Measurements from ENCODE around the gene FCHSD2. TPM values are rescaled to one million over a fixed set of nuclear protein-coding genes. Genes with fewer than 3 reads are reported as not detected.
A peak's percentile ranks its signal among the peaks of the same experiment; 100 is the strongest.
"Not testable (repeated sequence)": the region's sequence is repeated elsewhere in the genome, so short reads cannot be mapped to it uniquely, and the experiment has no call there.

Gene FCHSD2
- total RNA-seq, 6 donors from 2014 or later = 22.5 to 55.6 (median 42.7) TPM

DNA sequence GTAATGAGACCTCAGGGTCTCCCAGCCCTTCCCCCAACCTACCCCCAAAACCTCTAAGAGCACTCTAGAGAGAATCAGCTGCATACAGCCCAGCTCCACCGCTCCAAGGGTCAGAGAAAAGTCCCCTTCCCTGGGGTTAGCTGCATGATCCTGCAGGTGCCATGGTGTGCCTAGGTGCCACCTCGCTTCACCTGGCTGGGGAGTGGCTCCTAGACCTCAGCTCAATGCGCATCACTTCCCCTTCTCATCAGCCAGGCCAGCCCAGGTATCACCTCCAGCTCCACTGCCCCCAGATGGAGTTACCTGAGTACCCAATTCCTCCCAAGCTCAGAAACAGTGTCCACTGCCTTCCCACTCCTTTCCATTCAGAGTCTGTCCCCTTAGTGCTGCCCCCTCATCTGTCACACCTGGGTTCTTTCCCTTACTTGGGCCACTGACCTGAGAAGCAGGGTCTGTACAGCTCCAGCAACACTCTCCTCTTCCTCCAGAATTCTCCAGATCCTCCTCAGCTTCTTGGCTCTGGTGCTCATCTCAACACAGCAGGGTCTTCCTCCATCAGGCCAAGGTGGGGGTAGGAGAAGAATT, 349.6 kb downstream of the FCHSD2 start:
- Histone ChIP-seq H3K4me3 (no peak overlapping the region), H3K27me3 (no peaks in the 10 kb centered on the region), H3K4me1 (peaks cover 24 to 50% (median 48%) of the 10 kb centered on the region in 4 donors), H3K36me3 (no peaks in the 10 kb centered on the region), H3K9me3 (no peaks in the 10 kb centered on the region), H3K27ac (peak overlapping the region in 2 of 4 donors; percentile 89 to 95)
- no peak for DNase-seq
- 96 to 100% methylated on average over 3 of the region's 3 CpGs for WGBS, 2 donors
- ATAC-seq (ENCODE audit: low FRiP score in 2 of 2) = no peak
- TF ChIP-seq POLR2AphosphoS5 (IDR thresholded peaks at IDR 0.05) (no peak), POLR2A (IDR thresholded peaks at IDR 0.05) (no peak), EP300 (IDR thresholded peaks at IDR 0.05) (no peak)
- TF ChIP-seq, protein P1, sequence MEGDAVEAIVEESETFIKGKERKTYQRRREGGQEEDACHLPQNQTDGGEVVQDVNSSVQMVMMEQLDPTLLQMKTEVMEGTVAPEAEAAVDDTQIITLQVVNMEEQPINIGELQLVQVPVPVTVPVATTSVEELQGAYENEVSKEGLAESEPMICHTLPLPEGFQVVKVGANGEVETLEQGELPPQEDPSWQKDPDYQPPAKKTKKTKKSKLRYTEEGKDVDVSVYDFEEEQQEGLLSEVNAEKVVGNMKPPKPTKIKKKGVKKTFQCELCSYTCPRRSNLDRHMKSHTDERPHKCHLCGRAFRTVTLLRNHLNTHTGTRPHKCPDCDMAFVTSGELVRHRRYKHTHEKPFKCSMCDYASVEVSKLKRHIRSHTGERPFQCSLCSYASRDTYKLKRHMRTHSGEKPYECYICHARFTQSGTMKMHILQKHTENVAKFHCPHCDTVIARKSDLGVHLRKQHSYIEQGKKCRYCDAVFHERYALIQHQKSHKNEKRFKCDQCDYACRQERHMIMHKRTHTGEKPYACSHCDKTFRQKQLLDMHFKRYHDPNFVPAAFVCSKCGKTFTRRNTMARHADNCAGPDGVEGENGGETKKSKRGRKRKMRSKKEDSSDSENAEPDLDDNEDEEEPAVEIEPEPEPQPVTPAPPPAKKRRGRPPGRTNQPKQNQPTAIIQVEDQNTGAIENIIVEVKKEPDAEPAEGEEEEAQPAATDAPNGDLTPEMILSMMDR (IDR thresholded peaks at IDR 0.05) = no peak

DNA sequence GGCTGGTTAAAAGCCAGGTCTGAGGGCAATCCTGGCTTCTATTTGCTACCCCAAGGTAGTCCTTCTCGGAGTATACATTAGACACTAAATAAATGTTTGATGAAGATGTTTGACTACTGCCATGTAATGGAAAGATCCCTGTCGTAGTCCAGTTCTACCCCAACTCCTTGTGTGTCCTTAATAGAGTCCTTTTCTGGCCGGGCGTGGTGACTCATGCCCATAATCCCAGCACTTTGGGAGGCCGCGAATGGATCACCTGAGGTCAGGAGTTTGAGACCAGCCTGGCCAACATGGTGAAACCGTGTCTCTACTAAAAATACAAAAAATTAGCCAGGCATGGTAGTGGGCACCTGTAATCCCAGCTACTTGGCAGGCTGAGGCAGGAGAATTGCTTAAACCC, 350.9 kb downstream of the FCHSD2 start:
- Histone ChIP-seq H3K4me1 (peaks cover 34 to 63% (median 60%) of the 10 kb centered on the region in 4 donors), H3K27ac (peak overlapping the region in 2 of 4 donors; percentile 3 to 26)
- not testable (repeated sequence) for H3K9me3 ChIP-seq; ATAC-seq (ENCODE audit: low FRiP score in 2 of 2); H3K27me3 ChIP-seq; DNase-seq; H3K36me3 ChIP-seq; H3K4me3 ChIP-seq
- 77 to 81% methylated on average over 7 of the region's 7 CpGs for WGBS, 2 donors

DNA sequence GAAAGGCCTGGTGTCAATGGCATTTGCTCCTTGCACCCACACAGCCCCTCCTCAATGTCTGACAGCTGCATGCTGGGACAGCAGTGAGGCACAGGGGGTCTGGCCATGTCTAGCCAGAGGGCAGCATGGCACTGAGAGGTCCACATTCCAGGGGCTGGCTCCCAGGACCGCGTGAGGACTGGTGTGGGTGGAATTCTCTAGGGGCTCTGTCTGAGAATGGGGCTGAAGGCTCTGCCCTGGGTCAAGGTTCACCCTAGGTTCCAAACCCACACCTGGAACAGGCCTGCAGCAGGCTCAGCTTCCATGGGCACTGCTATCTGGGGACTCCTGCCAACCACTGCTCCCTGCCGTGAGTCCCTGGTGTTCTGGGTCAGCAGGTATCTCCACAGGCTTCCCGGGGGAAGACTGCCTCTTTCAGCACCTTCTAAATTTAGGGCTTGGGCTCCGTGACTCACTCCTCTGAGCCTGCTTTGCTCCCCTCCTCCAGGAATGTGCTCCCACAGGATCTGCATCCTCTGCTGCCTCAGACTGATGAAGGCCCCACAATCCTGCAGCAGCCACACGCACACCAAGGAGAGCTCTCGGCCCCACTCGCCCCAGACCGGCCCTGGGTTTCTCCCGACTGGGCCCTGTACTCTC, 352.5 kb downstream of the FCHSD2 start:
- no peak overlapping the region for H3K4me3 ChIP-seq
- no peaks in the 10 kb centered on the region for H3K36me3 ChIP-seq
- no peak for ATAC-seq (ENCODE audit: low FRiP score in 2 of 2)
- peak in 1 of 2 donors; percentile 45 for DNase-seq
- 77 to 78% methylated on average over 7 to 10 of the region's 10 CpGs for WGBS, 2 donors
- TF ChIP-seq POLR2A (IDR thresholded peaks at IDR 0.05) (no peak), EP300 (IDR thresholded peaks at IDR 0.05) (no peak), POLR2AphosphoS5 (IDR thresholded peaks at IDR 0.05) (no peak)
- TF ChIP-seq, protein P1 (IDR thresholded peaks at IDR 0.05) = no peak
- no peaks in the 10 kb centered on the region for H3K9me3 ChIP-seq
- H3K27ac ChIP-seq = peak overlapping the region in 2 of 4 donors; percentile 40 to 81
- H3K4me1 ChIP-seq = peaks cover 32 to 70% (median 63%) of the 10 kb centered on the region in 4 donors
- no peaks in the 10 kb centered on the region for H3K27me3 ChIP-seq

DNA sequence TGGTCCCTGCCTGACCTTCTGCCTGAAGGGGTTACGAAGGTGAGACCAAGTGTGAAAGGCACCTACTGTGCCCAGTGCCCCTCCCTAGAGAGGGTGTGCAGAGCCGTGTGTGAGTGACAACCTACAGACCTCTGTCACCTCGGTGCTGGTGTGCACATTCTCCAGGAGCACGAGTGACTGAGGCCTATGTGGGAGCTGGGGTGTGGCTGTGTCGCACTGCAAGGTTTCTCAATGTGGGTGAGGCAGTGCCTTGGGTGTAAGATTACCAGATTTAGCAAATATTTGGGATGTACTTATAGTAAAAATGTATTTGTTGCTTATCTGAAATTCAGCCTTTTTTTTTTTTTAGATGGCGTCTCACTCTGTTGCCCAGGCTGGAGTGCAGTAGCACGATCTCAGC, 353.9 kb downstream of the FCHSD2 start:
- Histone ChIP-seq H3K36me3 (no peaks in the 10 kb centered on the region), H3K4me1 (peaks cover 25 to 62% (median 54%) of the 10 kb centered on the region in 4 donors), H3K4me3 (no peak overlapping the region), H3K9me3 (no peaks in the 10 kb centered on the region), H3K27me3 (no peaks in the 10 kb centered on the region), H3K27ac (peak overlapping the region in 2 of 4 donors; percentile 81 to 83)
- 56 to 75% methylated on average over 7 of the region's 7 CpGs for WGBS, 2 donors
- DNase-seq (no peak), ATAC-seq (ENCODE audit: low FRiP score in 2 of 2) (peak in 1 of 2 donors; percentile 22)
- no peak for TF ChIP-seq POLR2AphosphoS5 (IDR thresholded peaks at IDR 0.05)

DNA sequence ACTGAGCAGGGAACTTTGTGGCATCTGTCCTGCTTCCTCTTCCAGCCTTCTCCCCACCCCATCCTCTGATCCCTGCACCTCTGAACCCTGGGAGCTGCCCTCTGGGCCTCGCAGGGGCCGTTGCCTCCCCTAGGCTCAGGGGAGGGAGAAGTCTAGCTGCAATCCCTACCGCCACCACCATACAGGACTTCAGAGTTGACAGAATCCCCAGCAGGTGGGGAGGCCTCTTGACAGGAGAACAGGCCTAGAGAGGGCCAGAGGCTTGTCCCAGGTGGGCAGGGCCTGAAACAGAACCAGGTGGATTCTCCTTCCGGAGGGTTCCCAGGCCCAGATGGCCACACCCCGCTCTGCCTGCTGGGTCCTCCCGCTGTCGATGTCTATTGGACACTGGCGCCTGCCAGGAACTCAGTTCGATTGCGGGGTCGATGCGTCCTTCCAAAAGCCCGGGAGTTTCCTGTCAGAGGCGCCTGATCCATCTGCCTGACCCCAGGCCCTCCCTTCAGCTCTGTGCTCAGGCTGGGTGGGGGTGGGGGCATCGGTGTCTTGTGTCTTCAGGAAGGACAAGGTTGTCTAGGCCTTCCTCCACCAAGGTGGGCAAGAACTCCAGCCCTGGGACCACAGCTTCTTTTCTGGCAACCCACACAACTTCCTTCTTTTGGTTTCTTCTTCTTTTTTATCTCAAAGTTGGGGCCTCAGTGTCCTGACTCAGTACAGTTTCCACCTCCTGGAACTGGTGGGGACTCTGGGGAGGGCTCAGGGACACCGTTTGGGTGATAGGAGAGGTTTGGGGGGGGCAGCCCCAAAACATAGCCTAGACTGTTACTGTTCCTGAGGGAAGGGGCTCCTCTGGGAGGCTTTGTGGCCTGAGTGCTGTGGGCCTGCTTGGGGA, 354.7 kb downstream of the FCHSD2 start:
- Histone ChIP-seq H3K27me3 (no peaks in the 10 kb centered on the region), H3K4me1 (peaks cover 20 to 58% (median 48%) of the 10 kb centered on the region in 4 donors), H3K27ac (peak overlapping the region; percentile 60 to 83 (median 71)), H3K36me3 (no peaks in the 10 kb centered on the region), H3K9me3 (no peaks in the 10 kb centered on the region), H3K4me3 (no peak overlapping the region)
- DNase-seq = peak in 1 of 2 donors; percentile 58
- peak in 1 of 2 donors; percentile 31 for ATAC-seq (ENCODE audit: low FRiP score in 2 of 2)
- no peak for TF ChIP-seq EP300 (IDR thresholded peaks at IDR 0.05)
- TF ChIP-seq, protein P1 (IDR thresholded peaks at IDR 0.05) = peak in 3 of 6 experiments; percentile 20 to 36 (median 35)
- WGBS, 2 donors = 45 to 51% methylated on average over 12 of the region's 16 CpGs

Small RNA genes lying within 50 kb of the gene (small RNA-seq; reads per million reads assigned to genes)
- 0 reads per million in 4 donors for gene RNU6-672P

Other genes with a start within 250 kb of the FCHSD2 start
- gene P2RY2, start 76.0 kb upstream of the FCHSD2 start, total RNA-seq = 10 to 100 TPM in 4 of 6 donors, 1 to 10 TPM in 2; 7.8 to 15.0 (median 11.7) TPM
- gene P2RY6, start 130.0 kb upstream of the FCHSD2 start, total RNA-seq = 1 to 10 TPM in 3 of 6 donors, under 1 TPM in 2, not detected in 1; 0.30 to 5.3 (median 1.4) TPM
- 100 to 1,000 TPM in 2 of 6 donors, 10 to 100 TPM in 4; 48.1 to 140 (median 65.1) TPM for gene ARHGEF17, start 166.0 kb upstream of the FCHSD2 start, total RNA-seq
- 10 to 100 TPM in 5 of 6 donors, 1 to 10 TPM in 1; 4.9 to 27.0 (median 19.2) TPM for gene RELT, start 234.1 kb upstream of the FCHSD2 start, total RNA-seq

Data from upper lobe of left lung (tissue), 6 donors.